H9 (cell line): ENCODE data around the gene PCID2. TPM values are rescaled to one million over a fixed set of nuclear protein-coding genes. Genes with fewer than 3 reads are reported as not detected.

ENCODE experiments used
- DNase-seq: peaks from one replicate; pipeline ENCODE4 v3.0.0-alpha.2; 2017
- H2AFZ ChIP-seq: one replicate; pipeline ENCODE4 v1.6.1; 2013; ENCODE audit warnings: mild to moderate bottlenecking, low read length, control low read depth, moderate library complexity
- H2AK5ac ChIP-seq: 2 replicates; pipeline ENCODE4 v1.6.1; 2013; ENCODE audit warnings: low read length, control low read depth, mixed read lengths; ENCODE audit not compliant: insufficient read length
- H2BK120ac ChIP-seq: one replicate; pipeline ENCODE4 v1.6.1; 2013; ENCODE audit warnings: low read depth, mild to moderate bottlenecking, low read length, control low read depth, inconsistent platforms; ENCODE audit not compliant: poor library complexity, severe bottlenecking
- H2BK12ac ChIP-seq: 2 replicates; pipeline ENCODE4 v1.6.1; 2013; ENCODE audit warnings: low read length, control low read depth, mixed read lengths, low read depth; ENCODE audit not compliant: insufficient read length
- H2BK15ac ChIP-seq: 2 replicates; pipeline ENCODE4 v1.6.1; 2013; ENCODE audit warnings: low read depth, low read length, control low read depth
- H2BK20ac ChIP-seq: one replicate; pipeline ENCODE4 v1.6.1; 2013; ENCODE audit warnings: low read depth, mild to moderate bottlenecking, low read length, control low read depth, inconsistent platforms; ENCODE audit not compliant: poor library complexity, severe bottlenecking
- H2BK5ac ChIP-seq: 2 replicates; pipeline ENCODE4 v1.6.1; 2013; ENCODE audit warnings: low read length, control low read depth, mixed read lengths; ENCODE audit not compliant: insufficient read length
- H3K14ac ChIP-seq: 2 replicates; pipeline ENCODE4 v1.6.1; 2013; ENCODE audit warnings: low read length, control low read depth; ENCODE audit not compliant: insufficient read depth
- H3K18ac ChIP-seq: 2 replicates; pipeline ENCODE4 v1.6.1; 2013; ENCODE audit warnings: low read depth, mild to moderate bottlenecking, mixed read lengths, low read length, control low read depth; ENCODE audit not compliant: insufficient read length
- H3K23ac ChIP-seq: 2 replicates; pipeline ENCODE4 v1.6.1; 2013; ENCODE audit warnings: low read length, control low read depth, mixed read lengths, low read depth; ENCODE audit not compliant: insufficient read length
- H3K23me2 ChIP-seq: 2 replicates; pipeline ENCODE4 v1.6.1; 2013; ENCODE audit warnings: low read depth, mild to moderate bottlenecking, mixed read lengths, low read length, control low read depth; ENCODE audit not compliant: insufficient read length, poor library complexity, severe bottlenecking
- H3K27ac ChIP-seq: 2 replicates; pipeline ENCODE4 v1.5.1; 2013; ENCODE audit warnings: low read length, control low read depth, mixed read lengths, low read depth; ENCODE audit not compliant: insufficient read length
- H3K27me3 ChIP-seq: 2 replicates; pipeline ENCODE4 v1.6.1; 2013; ENCODE audit warnings: low read length, control low read depth, inconsistent platforms; ENCODE audit not compliant: insufficient read depth
- H3K4ac ChIP-seq: 2 replicates; pipeline ENCODE4 v1.6.1; 2013; ENCODE audit warnings: low read depth, mild to moderate bottlenecking, control low read depth, inconsistent platforms, low read length, moderate library complexity
- H3K4me1 ChIP-seq: 2 replicates; pipeline ENCODE4 v1.6.1; 2013; ENCODE audit warnings: low read length, control low read depth, inconsistent platforms; ENCODE audit not compliant: insufficient read depth
- H3K4me2 ChIP-seq: 2 replicates; pipeline ENCODE4 v1.6.1; 2013; ENCODE audit warnings: low read length, control low read depth, mixed read lengths; ENCODE audit not compliant: insufficient read length, insufficient read depth
- H3K56ac ChIP-seq: 2 replicates; pipeline ENCODE4 v1.6.1; 2013; ENCODE audit warnings: low read depth, mild to moderate bottlenecking, mixed read lengths, low read length, control low read depth; ENCODE audit not compliant: insufficient read length
- H3K79me1 ChIP-seq: 2 replicates; pipeline ENCODE4 v1.6.1; 2013; ENCODE audit warnings: low read depth, mild to moderate bottlenecking, moderate library complexity, low read length, control low read depth, inconsistent platforms; ENCODE audit not compliant: insufficient read depth, poor library complexity, severe bottlenecking
- H3K79me2 ChIP-seq: 2 replicates; pipeline ENCODE4 v1.6.1; 2013; ENCODE audit warnings: low read length, control low read depth, inconsistent platforms; ENCODE audit not compliant: insufficient read depth
- H3K9ac ChIP-seq: 2 replicates; pipeline ENCODE4 v1.6.1; 2013; ENCODE audit warnings: low read length, control low read depth, mixed read lengths; ENCODE audit not compliant: insufficient read length; ENCODE audit errors: extremely low read depth
- H3K9me3 ChIP-seq: one replicate; pipeline ENCODE4 v1.6.1; 2013; ENCODE audit warnings: low read depth, low read length, inconsistent platforms; ENCODE audit not compliant: control insufficient read depth
- H3T11ph ChIP-seq: one replicate; pipeline ENCODE4 v1.6.1; 2013; ENCODE audit warnings: mild to moderate bottlenecking, low read length, control low read depth, inconsistent platforms
- H4K20me1 ChIP-seq: one replicate; pipeline ENCODE4 v1.6.1; 2013; ENCODE audit not compliant: control insufficient read depth, insufficient read length, insufficient read depth
- H4K5ac ChIP-seq: 2 replicates; pipeline ENCODE4 v1.6.1; 2013; ENCODE audit warnings: low read depth, mild to moderate bottlenecking, mixed read lengths, low read length, control low read depth; ENCODE audit not compliant: insufficient read length
- H4K8ac ChIP-seq: replicated peaks from 2 replicates; pipeline ENCODE4 v1.6.1; 2013; ENCODE audit warnings: low read length, control low read depth, mixed read lengths, low read depth; ENCODE audit not compliant: insufficient read length
- H4K91ac ChIP-seq: 2 replicates; pipeline ENCODE4 v1.6.1; 2013; ENCODE audit warnings: low read depth, mild to moderate bottlenecking, moderate library complexity, mixed read lengths, low read length, control low read depth; ENCODE audit not compliant: insufficient read length
- H3K27ac Mint-ChIP-seq, 3 experiments: 2 replicates in 2 of 3; 3 replicates in 1 of 3; pipeline ENCODE4 v1.8.0; 2020 to 2021; ENCODE audit warnings: mixed read lengths in 3 of 3, mild to moderate bottlenecking in 1 of 3, moderate library complexity in 1 of 3
- H3K27me3 Mint-ChIP-seq: 2 replicates; pipeline ENCODE4 v1.8.0; 2021; ENCODE audit warnings: low read depth, mild to moderate bottlenecking, moderate library complexity, mixed read lengths
- H3K36me3 Mint-ChIP-seq, 3 experiments: 2 replicates in 2 of 3; 3 replicates in 1 of 3; pipeline ENCODE4 v1.8.0; 2020 to 2021; ENCODE audit warnings: low read depth in 3 of 3, mixed read lengths in 3 of 3; ENCODE audit not compliant: insufficient read depth in 1 of 3
- H3K4me1 Mint-ChIP-seq, 2 experiments: 2 replicates each; pipeline ENCODE4 v1.8.0; 2020; ENCODE audit warnings: mixed read lengths in 2 of 2
- H3K4me3 Mint-ChIP-seq, 2 experiments: 2 replicates in 1 of 2; 3 replicates in 1 of 2; pipeline ENCODE4 v1.8.0; 2020 to 2021; ENCODE audit warnings: mild to moderate bottlenecking in 2 of 2, mixed read lengths in 2 of 2, moderate library complexity in 1 of 2
- H3K9me3 Mint-ChIP-seq, 2 experiments: 2 replicates in 1 of 2; 3 replicates in 1 of 2; pipeline ENCODE4 v1.8.0; 2020; ENCODE audit warnings: mild to moderate bottlenecking in 2 of 2, mixed read lengths in 2 of 2, moderate library complexity in 1 of 2
- CTCF ChIP-seq: fragments of 200-600 bp; sonication (generic); conservative IDR thresholded peaks from 3 replicates; pipeline ENCODE4 v1.8.0; 2021; ENCODE audit warnings: antibody characterized with exemption, mild to moderate bottlenecking
- whole genome bisulfite sequencing: extraction: QIAGEN DNeasy Blood & Tissue Kit; methylation state at CpG from one replicate; pipeline ENCODE4 v1.1.7; 2013; ENCODE audit warnings: missing lambda C conversion rate, low lambda C conversion rate, mixed read lengths; ENCODE audit not compliant: insufficient read length; ENCODE audit errors: extremely low coverage; 5-methylcytosine and 5-hydroxymethylcytosine counted together
- total RNA-seq: library from RNA; stranded (reverse); gene quantifications from 2 replicates; pipeline ENCODE4 v1.2.1, GENCODE V29; 2021

The PCID2 gene
- total RNA-seq, 1 experiment from 2014 or later = 66.0 TPM

- H4K20me1 ChIP-seq = no peaks in the 10 kb centered on the region
- H3K4me2 ChIP-seq = no peak overlapping the region
- no peak overlapping the region for H3K14ac ChIP-seq
- H4K5ac ChIP-seq = no peak overlapping the region
- no peaks in the 10 kb centered on the region for H3K27me3 ChIP-seq
- H2BK120ac ChIP-seq = no peak overlapping the region
- Mint-ChIP-seq H3K4me3 (no peak overlapping the region), H3K4me1 (peaks cover 12 to 18% of the 10 kb centered on the region in 2 experiments), H3K27me3 (no peaks in the 10 kb centered on the region), H3K9me3 (no peaks in the 10 kb centered on the region), H3K36me3 (peaks cover 17 to 59% (median 34%) of the 10 kb centered on the region in 3 experiments; a peak in 5 of 7 replicates), H3K27ac (peak overlapping the region in 2 of 3 experiments; percentile 36 to 89; a peak in 4 of 7 replicates)
- H2BK15ac ChIP-seq = no peak overlapping the region
- no peaks in the 10 kb centered on the region for H3K79me2 ChIP-seq
- H4K8ac ChIP-seq = no peak overlapping the region
- no peak overlapping the region for H4K91ac ChIP-seq
- no peak overlapping the region for H3K9ac ChIP-seq
- no peaks in the 10 kb centered on the region for H3K79me1 ChIP-seq
- no peak overlapping the region for H3K23ac ChIP-seq
- H3K27ac ChIP-seq = no peak overlapping the region
- H2AK5ac ChIP-seq = no peak overlapping the region
- H2AFZ ChIP-seq = no peak overlapping the region
- H2BK12ac ChIP-seq = no peak overlapping the region
- H3K23me2 ChIP-seq = no peaks in the 10 kb centered on the region
- WGBS = no CpG with 5 or more reads among the region's 5 CpGs
- no peak for DNase-seq
- no peaks in the 10 kb centered on the region for H3K4me1 ChIP-seq
- H3K4ac ChIP-seq = no peak overlapping the region
- no peak overlapping the region for H3K56ac ChIP-seq
- H2BK5ac ChIP-seq = no peak overlapping the region
- no peak overlapping the region for H2BK20ac ChIP-seq
- H3K9me3 ChIP-seq = no peaks in the 10 kb centered on the region
- no peak overlapping the region for H3K18ac ChIP-seq
- TF ChIP-seq CTCF = no peak
- H3T11ph ChIP-seq = no peak overlapping the region
Observed at GRCh38 chr13:113170511-113170910, 38.0 kb downstream of the PCID2 start.
